HepG2 (cell line): Measurements from ENCODE around the gene TMEM240. TPM values are rescaled to one million over a fixed set of nuclear protein-coding genes. Genes with fewer than 3 reads are reported as not detected.

Experiments used
- ATAC-seq: fragments of 200-7000 bp; cut with Tn5 transposase; 3 replicates; pipeline ENCODE4 v1.9.1; 2020; ENCODE audit warnings: mild to moderate bottlenecking, moderate library complexity
- BruUV-seq: library from RNA; stranded (reverse); fragments of 400-500 nt; replicated peaks from 2 replicates; lab custom pipeline; 2021; lab: Mats Ljungman, UMichigan
- CTCF ChIA-PET: fragments of 300-600 bp; formaldehyde crosslinking; extraction: SDS; loops from one replicate; lab custom pipeline; 2021; ENCODE audit warnings: low total read pairs, inconsistent platforms, low intra/inter-chr PET ratio; lab: Yijun Ruan, JAX
- POLR2A ChIA-PET: fragments of 350-600 bp; sonication (Branson Sonifier 250); formaldehyde crosslinking; loops from one replicate; lab custom pipeline; 2020; ENCODE audit warnings: antibody characterized with exemption, inconsistent platforms; lab: Yijun Ruan, JAX
- DNase-seq: peaks from one replicate; pipeline ENCODE4 v3.0.0-alpha.2; 2015; ENCODE audit warnings: low spot score
- FAIRE-seq: peaks from 3 replicates; lab custom pipeline; 2011; peaks lifted over from hg19 to GRCh38; lab: Jason Lieb, UNC
- H2AFZ ChIP-seq: one replicate; pipeline ENCODE4 v1.6.1; 2011; ENCODE audit warnings: low read length, inconsistent platforms
- H3K27ac ChIP-seq: fragments of 300-600 bp; 3 replicates; pipeline ENCODE4 v1.8.0; 2011; ENCODE audit warnings: mixed run types, mild to moderate bottlenecking, mixed read lengths, low read length, inconsistent platforms; ENCODE audit not compliant: insufficient read depth; ENCODE audit errors: extremely low read length
- H3K27me3 ChIP-seq, 2 experiments: fragments of 200-600 bp in 1 of 2; 2 replicates in 1 of 2; 3 replicates in 1 of 2; pipeline versions ENCODE4 v1.6.0 to v1.8.0; 2011; ENCODE audit warnings: low read length in 2 of 2, mild to moderate bottlenecking in 2 of 2, moderate library complexity in 2 of 2, inconsistent platforms in 1 of 2; ENCODE audit not compliant: insufficient read depth in 2 of 2, control insufficient read depth in 1 of 2
- H3K36me3 ChIP-seq, 2 experiments: fragments of 200-600 bp in 1 of 2; replicated peaks in 1 of 2; 2 replicates in 1 of 2; 3 replicates in 1 of 2; pipeline versions ENCODE4 v1.5.1 to v1.8.0; 2011; ENCODE audit warnings: low read length in 2 of 2, inconsistent platforms in 1 of 2; ENCODE audit not compliant: insufficient read depth in 2 of 2, control insufficient read depth in 1 of 2
- H3K4me1 ChIP-seq: 2 replicates; pipeline ENCODE4 v1.5.1; 2012; ENCODE audit warnings: low read length, inconsistent platforms; ENCODE audit not compliant: insufficient read depth
- H3K4me2 ChIP-seq: 2 replicates; pipeline ENCODE4 v1.6.0; 2011; ENCODE audit warnings: low read depth, low read length, inconsistent platforms
- H3K4me3 ChIP-seq, 3 experiments: fragments of 200-600 bp in 1 of 3; sonication (generic), shearing (Covaris generic) in 1 of 3; replicated peaks in 1 of 3; 2 replicates each; pipeline ENCODE4 v1.5.1; 2011 to 2016; ENCODE audit warnings: low read length in 3 of 3, inconsistent platforms in 2 of 3, low read depth in 2 of 3, mild to moderate bottlenecking in 2 of 3, control low read depth in 1 of 3, mixed read lengths in 1 of 3; ENCODE audit not compliant: insufficient read depth in 1 of 3
- H3K79me2 ChIP-seq: one replicate; pipeline ENCODE4 v1.6.1; 2011; ENCODE audit warnings: low read length, inconsistent platforms; ENCODE audit not compliant: insufficient read depth
- H3K9ac ChIP-seq: 2 replicates; pipeline ENCODE4 v1.6.0; 2011; ENCODE audit warnings: mild to moderate bottlenecking, low read depth, low read length, inconsistent platforms; ENCODE audit not compliant: insufficient read depth
- H3K9me3 ChIP-seq: 2 replicates; pipeline ENCODE4 v1.5.1; 2012; ENCODE audit warnings: mild to moderate bottlenecking, low read length
- H4K20me1 ChIP-seq: 2 replicates; pipeline ENCODE4 v1.6.0; 2011; ENCODE audit warnings: inconsistent platforms, mild to moderate bottlenecking, low read length, moderate library complexity; ENCODE audit not compliant: insufficient read depth
- CEBPB ChIP-seq: IDR thresholded peaks from 2 replicates; pipeline ENCODE4 v1.6.1; 2011; ENCODE audit warnings: low read depth, low read length, improper control_type of control experiment, borderline replicate concordance
- CREB1 ChIP-seq, 2 experiments: fragments of 450-650 bp in 1 of 2; IDR thresholded peaks; 2 replicates each; pipeline ENCODE4 v1.6.1; 2016 to 2017; ENCODE audit warnings: control low read depth in 1 of 2, mild to moderate bottlenecking in 1 of 2, missing compliant biosample characterization in 1 of 2, missing genetic modification characterization in 1 of 2
- E2F1 ChIP-seq: sonication (generic); formaldehyde crosslinking; IDR thresholded peaks from 2 replicates; pipeline ENCODE4 v1.5.0; 2020; ENCODE audit warnings: missing genetic modification reagents
- NFYB ChIP-seq: sonication (generic); formaldehyde crosslinking; IDR thresholded peaks from 2 replicates; pipeline ENCODE4 v1.4.0; 2020; ENCODE audit warnings: missing genetic modification reagents
- NFYC ChIP-seq: IDR thresholded peaks from 2 replicates; pipeline ENCODE4 v1.6.1; 2016; ENCODE audit warnings: missing genetic modification reagents, missing compliant biosample characterization
- REL ChIP-seq: sonication (generic); formaldehyde crosslinking; conservative IDR thresholded peaks from 2 replicates; pipeline ENCODE4 v1.8.0; 2022; ENCODE audit warnings: mild to moderate bottlenecking, missing genetic modification reagents, moderate library complexity
- REXO4 ChIP-seq: sonication (generic); formaldehyde crosslinking; IDR thresholded peaks from 2 replicates; pipeline ENCODE4 v1.8.0; 2022; ENCODE audit warnings: missing genetic modification reagents, mild to moderate bottlenecking, borderline replicate concordance
- TARDBP ChIP-seq: sonication (generic); formaldehyde crosslinking; IDR thresholded peaks from 2 replicates; pipeline ENCODE4 v1.8.0; 2022; ENCODE audit warnings: mild to moderate bottlenecking, missing genetic modification reagents
- TFDP2 ChIP-seq: sonication (generic); formaldehyde crosslinking; IDR thresholded peaks from 2 replicates; pipeline ENCODE4 v1.4.0; 2020; ENCODE audit warnings: missing genetic modification reagents
- ZBTB33 ChIP-seq: sonication (generic); formaldehyde crosslinking; IDR thresholded peaks from 2 replicates; pipeline ENCODE4 v1.4.0; 2020; ENCODE audit warnings: missing genetic modification reagents
- ZEB1 ChIP-seq: IDR thresholded peaks from 2 replicates; pipeline ENCODE4 v1.6.1; 2012; ENCODE audit warnings: mild to moderate bottlenecking, low read depth, inconsistent platforms; ENCODE audit not compliant: insufficient replicate concordance
- ZNF230 ChIP-seq: sonication (generic); formaldehyde crosslinking; IDR thresholded peaks from 2 replicates; pipeline ENCODE4 v1.4.0; 2020; ENCODE audit warnings: mild to moderate bottlenecking, missing genetic modification reagents
- ZNF543 ChIP-seq: sonication (generic); formaldehyde crosslinking; IDR thresholded peaks from 2 replicates; pipeline ENCODE4 v1.4.0; 2020; ENCODE audit warnings: mild to moderate bottlenecking, missing genetic modification reagents
- ZNF589 ChIP-seq: sonication (generic); formaldehyde crosslinking; conservative IDR thresholded peaks from 2 replicates; pipeline ENCODE4 v1.8.0; 2022; ENCODE audit warnings: mild to moderate bottlenecking, moderate library complexity, missing genetic modification reagents
- ZNF777 ChIP-seq: sonication (generic); formaldehyde crosslinking; IDR thresholded peaks from 2 replicates; pipeline ENCODE4 v1.4.0; 2020; ENCODE audit warnings: missing genetic modification reagents
- ZNF839 ChIP-seq: sonication (generic); formaldehyde crosslinking; IDR thresholded peaks from 2 replicates; pipeline ENCODE4 v1.4.0; 2020; ENCODE audit warnings: missing genetic modification reagents, mild to moderate bottlenecking, borderline replicate concordance
- WGBS: methylation state at CpG from one replicate; pipeline ENCODE4 v1.1.6; 2017; ENCODE audit warnings: low lambda C conversion rate; 5-methylcytosine and 5-hydroxymethylcytosine counted together
- in situ Hi-C: cut with HindIII; loops from 2 replicates; pipeline ENCODE4 v1.10.0; 2017; ENCODE audit warnings: low pct_unique_long_range_greater_than_20kb; ENCODE audit not compliant: extremely low pct_ligation_motif_present
- intact Hi-C: fragments of 100-400 bp; cut with micrococcal nuclease; formaldehyde crosslinking; loops from one replicate; pipeline ENCODE4 v1.10.0; 2022; ENCODE audit not compliant: unreplicated experiment
- polyA plus RNA-seq, 8 experiments: library from polyadenylated mRNA; depleted of rRNA in 3 of 8; stranded (reverse) in 7 of 8; unstranded in 1 of 8; fragments of >200 nt; fragmentation: Illumina TruSeq in 4 of 8; extraction: Trizol in 4 of 8; gene quantifications; 2 replicates each; pipeline versions ENCODE4 v1.2.1 to v1.2.3, GENCODE V29; 2011 to 2016; ENCODE audit warnings: low read depth in 4 of 8, missing spikeins in 1 of 8, mixed read lengths in 1 of 8; ENCODE audit not compliant: insufficient read depth in 1 of 8
- total RNA-seq, 5 experiments: library from RNA; depleted of rRNA; stranded (reverse); fragments of >200 nt; fragmentation: Illumina TruSeq; extraction: Trizol; gene quantifications; 2 replicates each; pipeline ENCODE4 v1.2.3, GENCODE V29; 2016; ENCODE audit warnings: low read depth in 1 of 5
- TF ChIP-seq, protein P1 (sequence below): sonication (generic); formaldehyde crosslinking; IDR thresholded peaks from 2 replicates; pipeline ENCODE4 v1.8.0; 2022; ENCODE audit warnings: mild to moderate bottlenecking, missing genetic modification reagents

TMEM240 gene
- total and polyA plus RNA-seq, 2 of the 13 experiments (the other 11 are each of a cell fraction or from before 2014, with no cell fraction given): 0.17 TPM; not detected in 1

GRCh38 chr1:1510912-1511532, 29.4 kb downstream of the TMEM240 start:
- H3K27me3 ChIP-seq: no peaks in the 10 kb centered on the region
- H3K4me2 ChIP-seq: peak overlapping the region; percentile 99
- H3K9ac ChIP-seq: peak overlapping the region; percentile 88
- ChIA-PET CTCF (no interaction called here), POLR2A (interaction anchor here (0.7 to 1.0 kb wide), 4 partner anchors 79 to 111 kb away, joined by 3 to 4 read pairs (median 3); partner anchors contain the start of genes ANKRD65 and MRPL20)
- TSS peak; percentile 96 for BruUV-seq
- peak overlapping the region; percentile 90 for H3K27ac ChIP-seq
- FAIRE-seq (no peak), DNase-seq (peak; percentile 40), ATAC-seq (peak; percentile 6; the same call in 1 of the 3 replicates)
- H3K36me3 ChIP-seq: 0 out of 5 replicates have a peak, but pooled peaks cover 0 to 5% of the 10 kb centered on the region in 2 experiments
- H3K79me2 ChIP-seq: peaks cover 14% of the 10 kb centered on the region
- in situ Hi-C loops (no loop called here), intact Hi-C loops (no loop called here)
- TF ChIP-seq ZNF839 (CRISPR knock-in tag): no peak
- no peak for TF ChIP-seq CEBPB
- peak; percentile 51 for TF ChIP-seq NFYC (CRISPR knock-in tag)
- TF ChIP-seq NFYB (CRISPR knock-in tag): peak; percentile 24; the same call in 1 of the 2 replicates
- TF ChIP-seq TFDP2: peak; percentile 49; the same call in 1 of the 2 replicates
- TF ChIP-seq ZNF543 (CRISPR knock-in tag): 0 out of 2 replicates have a peak, but pooled peaks have one; percentile 39
- no peak for TF ChIP-seq ZNF777
- TF ChIP-seq ZBTB33 (CRISPR knock-in tag): peak; percentile 91
- 0 out of 2 replicates have a peak, but pooled peaks have one; percentile 3 for TF ChIP-seq REL (CRISPR knock-in tag)
- TF ChIP-seq ZEB1: peak; percentile 47
- no peak for TF ChIP-seq CREB1 (IDR thresholded peaks at IDR 0.05)
- peak; percentile 56; the same call in 1 of the 2 replicates for TF ChIP-seq CREB1 (CRISPR knock-in tag; IDR thresholded peaks at IDR 0.05)
- TF ChIP-seq, protein P1, sequence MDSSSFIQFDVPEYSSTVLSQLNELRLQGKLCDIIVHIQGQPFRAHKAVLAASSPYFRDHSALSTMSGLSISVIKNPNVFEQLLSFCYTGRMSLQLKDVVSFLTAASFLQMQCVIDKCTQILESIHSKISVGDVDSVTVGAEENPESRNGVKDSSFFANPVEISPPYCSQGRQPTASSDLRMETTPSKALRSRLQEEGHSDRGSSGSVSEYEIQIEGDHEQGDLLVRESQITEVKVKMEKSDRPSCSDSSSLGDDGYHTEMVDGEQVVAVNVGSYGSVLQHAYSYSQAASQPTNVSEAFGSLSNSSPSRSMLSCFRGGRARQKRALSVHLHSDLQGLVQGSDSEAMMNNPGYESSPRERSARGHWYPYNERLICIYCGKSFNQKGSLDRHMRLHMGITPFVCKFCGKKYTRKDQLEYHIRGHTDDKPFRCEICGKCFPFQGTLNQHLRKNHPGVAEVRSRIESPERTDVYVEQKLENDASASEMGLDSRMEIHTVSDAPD: 0 out of 2 replicates have a peak, but pooled peaks have one; percentile 31
- TF ChIP-seq ZNF230 (CRISPR knock-in tag): peak; percentile 37; the same call in 1 of the 2 replicates
- no peak for TF ChIP-seq REXO4 (CRISPR knock-in tag)
- peak; percentile 14; the same call in 1 of the 2 replicates for TF ChIP-seq ZNF589
- TF ChIP-seq TARDBP (CRISPR knock-in tag): 0 out of 2 replicates have a peak, but pooled peaks have one; percentile 34
- 0 out of 2 replicates have a peak, but pooled peaks have one; percentile 28 for TF ChIP-seq E2F1 (CRISPR knock-in tag)
- H2AFZ ChIP-seq: no peak overlapping the region
- H3K9me3 ChIP-seq: no peaks in the 10 kb centered on the region
- H3K4me1 ChIP-seq: peaks cover 18% of the 10 kb centered on the region
- 36% methylated on average over 16 of the region's 17 CpGs for WGBS
- peak overlapping the region; percentile 79 to 91 (median 79) for H3K4me3 ChIP-seq
- no peaks in the 10 kb centered on the region for H4K20me1 ChIP-seq
